GM12864 (cell line): ENCODE measurements around the gene POMT2.
A peak's percentile ranks its signal among the peaks of the same experiment; 100 is the strongest.

Source experiments
- DNase-seq: peaks from one replicate; pipeline ENCODE4 v3.0.0-alpha.2; 2011; ENCODE audit warnings: low read depth
- H3K4me3 ChIP-seq: 2 replicates; pipeline ENCODE4 v1.5.1; 2011; ENCODE audit warnings: mild to moderate bottlenecking, low read depth, low read length, control low read depth
- TF ChIP-seq, protein P1 (sequence below): IDR thresholded peaks from 2 replicates; pipeline ENCODE4 v1.5.1; 2011; ENCODE audit warnings: low read depth, mild to moderate bottlenecking, moderate library complexity, low read length, control low read depth, inconsistent platforms; ENCODE audit errors: missing control alignments

The POMT2 gene, protein sequence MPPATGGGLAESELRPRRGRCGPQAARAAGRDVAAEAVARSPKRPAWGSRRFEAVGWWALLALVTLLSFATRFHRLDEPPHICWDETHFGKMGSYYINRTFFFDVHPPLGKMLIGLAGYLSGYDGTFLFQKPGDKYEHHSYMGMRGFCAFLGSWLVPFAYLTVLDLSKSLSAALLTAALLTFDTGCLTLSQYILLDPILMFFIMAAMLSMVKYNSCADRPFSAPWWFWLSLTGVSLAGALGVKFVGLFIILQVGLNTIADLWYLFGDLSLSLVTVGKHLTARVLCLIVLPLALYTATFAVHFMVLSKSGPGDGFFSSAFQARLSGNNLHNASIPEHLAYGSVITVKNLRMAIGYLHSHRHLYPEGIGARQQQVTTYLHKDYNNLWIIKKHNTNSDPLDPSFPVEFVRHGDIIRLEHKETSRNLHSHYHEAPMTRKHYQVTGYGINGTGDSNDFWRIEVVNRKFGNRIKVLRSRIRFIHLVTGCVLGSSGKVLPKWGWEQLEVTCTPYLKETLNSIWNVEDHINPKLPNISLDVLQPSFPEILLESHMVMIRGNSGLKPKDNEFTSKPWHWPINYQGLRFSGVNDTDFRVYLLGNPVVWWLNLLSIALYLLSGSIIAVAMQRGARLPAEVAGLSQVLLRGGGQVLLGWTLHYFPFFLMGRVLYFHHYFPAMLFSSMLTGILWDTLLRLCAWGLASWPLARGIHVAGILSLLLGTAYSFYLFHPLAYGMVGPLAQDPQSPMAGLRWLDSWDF

DNA sequence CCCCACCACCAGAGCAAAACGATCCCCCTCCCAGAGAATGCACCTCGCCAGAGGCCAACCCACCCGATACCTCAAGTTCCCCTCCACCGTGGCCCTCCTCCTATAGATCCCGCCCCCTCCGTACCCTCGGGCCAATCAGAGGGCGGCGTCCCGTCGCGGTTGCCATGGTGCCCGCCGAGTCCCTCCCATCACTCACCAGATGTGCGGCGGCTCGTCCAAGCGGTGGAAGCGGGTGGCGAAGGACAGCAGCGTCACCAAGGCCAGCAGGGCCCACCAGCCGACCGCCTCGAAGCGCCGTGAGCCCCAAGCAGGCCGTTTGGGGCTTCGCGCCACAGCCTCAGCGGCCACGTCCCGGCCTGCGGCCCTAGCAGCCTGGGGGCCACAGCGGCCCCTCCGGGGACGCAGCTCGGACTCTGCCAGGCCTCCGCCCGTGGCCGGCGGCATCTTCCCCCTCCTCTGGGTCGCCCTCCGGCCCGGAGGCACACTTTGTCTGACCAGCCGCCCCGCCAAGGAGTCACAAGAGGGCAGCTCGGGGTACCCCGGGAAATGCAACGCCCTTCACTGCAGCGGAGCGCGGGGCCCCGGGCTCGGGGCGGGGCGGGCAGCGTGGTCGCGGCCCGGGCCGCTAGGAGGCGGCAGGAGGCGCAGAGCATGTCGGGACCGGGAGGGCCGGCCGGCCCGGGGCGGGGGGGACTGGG lies at the start of gene POMT2:
TSS of gene POMT2 (minus strand) at position 646 of the 698 bp plus-strand sequence. CDS start at position 444, 202 bp downstream.
- peak; percentile 62 for DNase-seq
- peak within 1 kb of the TSS; percentile 91 for H3K4me3 ChIP-seq
- TF ChIP-seq, protein P1, sequence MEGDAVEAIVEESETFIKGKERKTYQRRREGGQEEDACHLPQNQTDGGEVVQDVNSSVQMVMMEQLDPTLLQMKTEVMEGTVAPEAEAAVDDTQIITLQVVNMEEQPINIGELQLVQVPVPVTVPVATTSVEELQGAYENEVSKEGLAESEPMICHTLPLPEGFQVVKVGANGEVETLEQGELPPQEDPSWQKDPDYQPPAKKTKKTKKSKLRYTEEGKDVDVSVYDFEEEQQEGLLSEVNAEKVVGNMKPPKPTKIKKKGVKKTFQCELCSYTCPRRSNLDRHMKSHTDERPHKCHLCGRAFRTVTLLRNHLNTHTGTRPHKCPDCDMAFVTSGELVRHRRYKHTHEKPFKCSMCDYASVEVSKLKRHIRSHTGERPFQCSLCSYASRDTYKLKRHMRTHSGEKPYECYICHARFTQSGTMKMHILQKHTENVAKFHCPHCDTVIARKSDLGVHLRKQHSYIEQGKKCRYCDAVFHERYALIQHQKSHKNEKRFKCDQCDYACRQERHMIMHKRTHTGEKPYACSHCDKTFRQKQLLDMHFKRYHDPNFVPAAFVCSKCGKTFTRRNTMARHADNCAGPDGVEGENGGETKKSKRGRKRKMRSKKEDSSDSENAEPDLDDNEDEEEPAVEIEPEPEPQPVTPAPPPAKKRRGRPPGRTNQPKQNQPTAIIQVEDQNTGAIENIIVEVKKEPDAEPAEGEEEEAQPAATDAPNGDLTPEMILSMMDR: peak; percentile 25

DNA sequence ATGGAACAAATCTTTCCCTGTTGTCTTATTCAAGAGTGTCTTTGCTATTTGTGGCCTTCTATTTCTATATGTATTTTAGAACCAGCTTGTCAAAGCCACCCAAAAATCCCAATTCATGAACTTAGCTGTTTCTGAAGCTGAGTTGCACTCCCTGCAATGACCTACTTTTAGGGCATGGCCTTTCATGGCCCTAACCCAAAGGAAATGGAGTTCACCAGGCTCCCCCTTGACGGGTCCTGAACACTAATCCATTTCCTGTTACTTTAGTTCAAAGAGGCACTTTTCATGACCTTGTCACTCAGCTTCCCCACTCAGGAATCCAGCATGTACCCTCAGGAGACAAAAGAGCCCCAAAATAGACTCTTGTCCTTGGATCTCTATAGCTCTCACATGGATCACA lies 48.6 kb upstream of the POMT2 start:
- TF ChIP-seq, protein P1: no peak

DNA sequence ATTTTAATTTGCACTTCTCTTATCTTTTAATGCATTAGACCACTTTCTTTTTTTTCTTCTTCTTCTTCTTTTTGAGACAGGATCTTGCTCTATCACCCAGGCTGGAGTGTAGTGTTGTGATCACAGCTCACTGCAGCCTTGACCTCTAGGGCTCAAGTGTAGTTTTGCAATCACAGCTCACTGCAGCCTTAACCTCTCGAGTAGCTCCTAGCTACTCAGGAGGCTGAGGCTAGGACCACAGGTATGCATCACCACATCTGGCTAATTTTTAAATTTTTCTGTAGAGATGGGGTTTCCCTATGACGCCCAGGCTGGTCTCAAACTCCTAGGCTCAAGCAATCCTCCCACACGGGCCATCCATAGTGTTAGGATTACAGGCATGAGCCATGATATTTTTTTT lies 43.5 kb upstream of the POMT2 start:
- TF ChIP-seq, protein P1: no peak
- DNase-seq: no peak
- no peak overlapping the region for H3K4me3 ChIP-seq

More for the DNA sequence above, 48.6 kb upstream of the POMT2 start:
- DNase-seq: no peak
- H3K4me3 ChIP-seq: no peak overlapping the region

DNA sequence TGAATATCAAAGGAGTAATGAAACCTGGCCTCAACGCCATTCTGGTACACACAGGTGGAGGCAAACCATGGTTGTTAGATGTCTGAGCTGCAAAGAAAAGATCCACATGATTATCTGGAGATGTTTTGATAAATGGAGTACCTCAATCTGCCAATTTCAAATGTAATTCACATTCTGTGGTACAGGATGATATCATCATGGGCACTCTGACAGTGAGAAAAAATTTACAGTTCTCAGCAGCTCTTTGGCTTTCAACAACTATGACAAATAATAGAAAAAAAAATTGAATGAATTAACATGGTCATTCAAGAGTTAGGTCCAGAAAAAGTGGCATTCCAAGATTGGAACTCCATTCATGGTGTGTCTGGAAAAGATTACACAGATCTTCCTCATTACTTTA lies 38.9 kb upstream of the POMT2 start:
- no peak overlapping the region for H3K4me3 ChIP-seq
- TF ChIP-seq, protein P1: no peak
- DNase-seq: no peak

DNA sequence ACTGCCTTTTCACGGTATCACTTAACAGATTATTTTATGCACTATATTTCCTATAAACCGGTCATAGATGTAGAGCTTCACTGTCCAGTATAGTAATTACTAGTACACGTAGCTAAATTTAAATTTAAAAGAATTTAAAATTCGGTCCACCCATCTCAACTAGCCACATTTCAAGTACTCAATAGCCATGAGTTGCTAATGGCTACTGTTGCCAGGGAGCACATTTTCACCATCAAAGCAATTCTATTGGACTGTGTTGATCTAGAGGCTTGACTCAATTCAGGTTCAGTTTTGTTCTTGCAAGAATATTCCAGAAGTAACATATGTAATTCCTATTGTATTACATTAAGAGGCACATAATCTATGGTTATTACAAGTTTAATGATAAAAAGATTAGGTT lies 36.2 kb upstream of the POMT2 start:
- H3K4me3 ChIP-seq: no peak overlapping the region
- TF ChIP-seq, protein P1: no peak
- DNase-seq: no peak

DNA sequence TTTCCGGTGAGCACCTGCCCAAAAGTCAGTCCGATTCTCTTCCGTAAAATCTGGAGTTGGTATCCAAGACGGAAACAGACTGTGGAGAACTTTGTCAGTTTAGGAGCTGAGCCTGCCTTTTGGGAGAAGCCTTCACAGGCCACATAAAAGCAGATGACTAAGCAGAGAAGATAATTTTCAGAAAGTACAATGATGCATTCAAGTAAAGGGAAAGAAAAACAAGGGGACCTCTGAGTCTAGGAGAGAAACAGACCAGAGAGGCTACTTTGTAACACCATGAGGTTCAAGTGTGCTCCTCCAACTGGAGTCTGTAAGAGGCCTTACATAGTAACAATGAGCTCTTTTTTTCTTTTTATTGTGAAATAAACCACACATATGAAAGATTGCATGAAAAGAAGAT lies 35.1 kb upstream of the POMT2 start:
- DNase-seq: no peak
- TF ChIP-seq, protein P1: no peak

More for the DNA sequence above, 35.1 kb upstream of the POMT2 start:
- H3K4me3 ChIP-seq: no peak overlapping the region
